ENCODE results near the gene ABCA7.

Gene ABCA7

DNA sequence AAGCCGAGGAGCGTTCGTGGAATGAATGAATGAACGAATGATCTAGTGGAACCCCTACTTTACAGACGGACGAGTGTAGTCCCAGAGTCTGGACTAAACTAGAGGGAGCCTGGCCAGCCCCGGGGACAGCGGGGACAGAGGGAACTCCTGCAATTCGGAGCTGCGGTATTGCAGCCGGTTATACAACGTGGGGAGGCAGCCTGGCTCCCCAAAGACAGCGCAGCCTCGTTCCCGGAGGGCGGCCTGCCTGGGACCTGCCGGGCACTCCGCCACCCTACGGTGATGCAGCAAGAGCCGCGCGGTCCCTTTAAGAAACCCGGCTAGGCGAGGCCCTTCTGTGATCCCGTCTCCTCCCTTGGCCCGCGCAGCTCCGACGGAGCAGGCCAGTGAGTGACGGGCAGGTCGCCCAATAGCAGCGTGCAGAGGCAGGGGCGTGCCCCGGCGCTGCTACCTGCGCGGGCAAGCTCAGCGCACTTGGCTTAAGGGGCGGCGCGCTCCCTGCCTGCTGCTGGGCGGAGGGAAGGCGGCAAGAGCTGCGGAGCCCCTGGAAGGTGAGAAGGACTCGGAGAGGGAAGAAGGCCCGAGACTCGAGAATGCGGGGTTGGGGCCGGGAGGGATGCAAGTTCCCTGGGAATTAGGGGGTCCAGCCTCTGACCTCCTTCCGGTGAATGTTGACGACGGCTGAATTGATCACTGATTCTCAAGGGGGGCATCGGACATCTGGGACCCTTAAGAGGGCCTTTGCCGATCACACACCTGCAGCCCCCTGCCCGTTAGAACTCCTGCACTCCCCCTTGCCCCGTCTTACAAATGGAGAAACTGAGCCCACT lies at the start of gene ABCA7:
Gene ABCA7, plus strand, starts transcription at position 462 of the 830 bp plus-strand sequence. CDS start 1,255 bp downstream, outside the sequence.
- peak; percentile 100 for DNase-seq

GRCh38 chr19:990119-990571 lies 49.8 kb upstream of the ABCA7 start:
- DNase-seq, result no peak

GRCh38 chr19:990746-991145 lies 49.2 kb upstream of the ABCA7 start:
- DNase-seq, result no peak

GRCh38 chr19:991174-991931 lies 48.6 kb upstream of the ABCA7 start:
- peak; percentile 81 for DNase-seq

DNA sequence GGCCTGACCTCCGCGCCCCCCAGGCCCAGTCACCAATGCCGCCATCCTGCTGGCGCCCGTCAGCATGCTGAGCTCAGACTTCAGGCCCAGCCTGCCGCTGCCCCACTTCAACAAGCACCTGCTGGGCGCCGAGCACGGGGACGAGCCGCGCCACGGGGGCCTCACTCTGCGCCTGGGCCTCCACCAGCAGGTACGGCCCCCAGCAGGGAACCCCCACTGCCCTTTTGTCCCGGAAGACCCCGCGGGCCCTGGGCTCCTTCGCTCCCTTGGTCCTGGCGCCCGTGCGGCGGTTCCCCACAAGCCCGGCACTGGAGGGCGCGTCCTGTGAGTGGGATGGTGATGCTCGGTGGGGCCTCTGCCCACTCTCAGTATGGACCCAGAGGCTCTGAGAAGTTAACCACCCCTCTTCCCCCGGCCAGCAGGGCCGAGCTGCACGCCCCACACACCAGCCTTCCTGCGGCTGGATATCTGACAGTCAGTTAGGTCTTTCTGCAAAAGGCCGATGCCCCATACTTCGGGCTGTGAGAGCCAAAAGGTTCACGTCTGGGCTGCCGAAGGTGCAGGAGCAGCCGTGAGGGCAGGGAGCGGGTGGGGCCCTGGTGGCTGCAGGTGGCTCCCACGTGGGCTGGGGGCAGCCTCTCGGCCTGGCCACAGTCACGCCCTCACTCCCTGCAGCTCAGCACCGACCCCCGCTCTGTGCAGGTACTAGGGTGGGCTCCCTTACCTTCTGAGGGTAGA lies 47.8 kb upstream of the ABCA7 start:
- no peak for DNase-seq

GRCh38 chr19:992670-993055 lies 47.2 kb upstream of the ABCA7 start:
- no peak for DNase-seq

GRCh38 chr19:993361-993830 lies 46.5 kb upstream of the ABCA7 start:
- no peak for DNase-seq

DNA sequence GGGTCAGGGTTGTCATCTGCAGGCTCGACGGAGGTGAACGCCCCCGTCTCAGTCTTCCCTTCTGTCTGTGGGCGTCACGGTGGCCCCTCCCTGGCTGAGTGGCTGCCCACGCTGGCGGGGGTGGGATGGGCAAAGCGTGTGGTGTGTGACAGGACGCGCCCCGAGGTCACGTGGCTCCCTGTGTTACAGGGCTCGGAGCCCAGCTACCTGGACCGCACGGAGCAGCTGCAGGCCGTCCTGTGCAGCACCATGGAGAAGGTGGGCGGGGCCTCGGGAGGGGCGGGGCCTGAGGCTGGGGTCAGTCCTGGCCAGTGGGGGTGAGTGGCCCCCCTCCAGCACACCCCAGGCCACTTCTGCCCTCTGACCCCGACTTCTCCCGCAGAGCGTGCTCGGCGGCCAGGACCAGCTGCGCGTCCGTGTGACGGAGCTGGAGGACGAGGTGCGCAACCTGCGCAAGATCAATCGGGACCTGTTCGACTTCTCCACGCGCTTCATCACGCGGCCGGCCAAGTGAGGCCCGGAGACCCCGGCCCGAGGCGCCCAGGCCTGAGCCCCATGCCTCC lies 46.0 kb upstream of the ABCA7 start:
- DNase-seq, result no peak

GRCh38 chr19:994516-994915 lies 45.4 kb upstream of the ABCA7 start:
- DNase-seq, result no peak

DNA sequence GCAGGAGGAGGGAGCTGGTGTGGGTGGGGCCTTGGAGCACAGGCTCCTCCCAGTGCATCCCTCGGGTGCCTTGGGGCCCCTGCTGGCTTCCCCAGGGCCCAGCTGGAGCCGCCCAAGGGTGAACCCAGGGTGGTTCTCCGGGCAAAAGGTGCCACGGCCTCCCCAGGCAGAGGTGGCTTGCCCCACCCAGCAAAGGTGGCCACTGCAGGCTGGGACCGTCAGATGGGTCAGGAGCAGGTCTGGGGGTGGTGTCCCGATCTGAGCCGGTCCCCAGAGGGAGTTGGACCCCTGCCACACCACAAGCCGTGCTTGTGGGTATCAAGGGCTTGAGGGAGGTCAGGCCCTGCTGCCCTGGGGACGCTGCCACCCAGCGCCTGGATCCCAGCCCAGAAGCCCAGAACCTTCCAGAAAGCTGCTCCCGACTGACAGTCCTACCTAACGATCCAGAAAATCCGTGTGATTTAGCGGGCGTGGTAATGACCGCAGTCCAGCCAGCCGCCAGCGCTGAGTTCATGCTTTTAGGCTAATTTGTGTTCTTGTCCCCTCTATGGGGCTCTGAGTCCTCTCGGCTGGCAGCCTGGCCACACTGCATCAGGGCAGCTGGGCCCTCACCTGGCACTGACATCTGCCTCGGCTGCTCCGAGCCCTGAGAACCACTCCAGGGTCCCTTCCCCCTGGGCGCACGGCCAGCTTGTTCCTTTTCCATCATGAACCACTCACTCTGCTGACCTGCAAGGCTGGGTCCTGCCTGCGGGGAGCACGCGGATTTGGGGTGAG lies 44.7 kb upstream of the ABCA7 start:
- DNase-seq, result no peak

GRCh38 chr19:996051-996838 lies 43.7 kb upstream of the ABCA7 start:
- DNase-seq, result peak; percentile 84

DNA sequence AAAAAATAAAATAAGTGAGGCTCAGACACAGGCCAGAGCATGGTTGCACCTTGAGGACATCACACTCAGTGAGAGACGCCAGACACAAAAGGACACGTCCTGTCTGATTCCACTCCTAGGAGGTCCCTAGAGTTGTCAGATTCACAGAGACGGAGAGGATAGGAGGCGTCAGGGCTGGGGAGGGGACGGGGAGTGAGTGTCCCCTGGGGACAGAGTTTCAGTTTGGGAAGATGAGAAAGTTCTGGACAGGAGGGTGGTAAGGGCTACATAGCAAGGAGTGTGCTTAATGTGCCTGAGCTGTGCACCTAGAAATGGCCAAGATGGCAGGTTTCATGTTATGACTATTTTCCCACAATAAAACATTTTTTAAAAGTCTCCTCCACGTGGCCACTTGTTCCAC lies 41.8 kb upstream of the ABCA7 start:
- DNase-seq, result no peak

DNA sequence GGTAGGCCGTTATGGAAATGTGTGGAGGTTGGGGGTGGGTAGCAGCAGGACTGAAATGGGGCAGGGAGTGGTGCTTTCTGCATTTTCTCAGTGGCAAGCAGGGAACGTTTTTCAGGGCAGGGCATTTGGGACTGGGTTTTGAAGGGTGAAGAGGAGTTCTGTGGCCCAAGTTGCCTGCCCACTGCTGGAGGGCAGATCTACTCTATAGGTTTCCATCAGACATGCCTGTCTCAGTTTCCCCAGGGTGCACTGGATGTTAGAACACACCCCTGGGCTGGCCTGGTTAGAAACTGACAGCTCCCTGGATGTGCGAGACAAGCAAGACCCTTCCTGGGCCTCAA lies 40.6 kb upstream of the ABCA7 start:
- DNase-seq, result no peak

GRCh38 chr19:1000095-1000494 lies 39.8 kb upstream of the ABCA7 start, which contains the start of gene GRIN3B:
Gene GRIN3B (plus strand): TSS chr19:1000419. CDS start chr19:1000438, 19 bp downstream.
- peak; percentile 86 for DNase-seq

DNA sequence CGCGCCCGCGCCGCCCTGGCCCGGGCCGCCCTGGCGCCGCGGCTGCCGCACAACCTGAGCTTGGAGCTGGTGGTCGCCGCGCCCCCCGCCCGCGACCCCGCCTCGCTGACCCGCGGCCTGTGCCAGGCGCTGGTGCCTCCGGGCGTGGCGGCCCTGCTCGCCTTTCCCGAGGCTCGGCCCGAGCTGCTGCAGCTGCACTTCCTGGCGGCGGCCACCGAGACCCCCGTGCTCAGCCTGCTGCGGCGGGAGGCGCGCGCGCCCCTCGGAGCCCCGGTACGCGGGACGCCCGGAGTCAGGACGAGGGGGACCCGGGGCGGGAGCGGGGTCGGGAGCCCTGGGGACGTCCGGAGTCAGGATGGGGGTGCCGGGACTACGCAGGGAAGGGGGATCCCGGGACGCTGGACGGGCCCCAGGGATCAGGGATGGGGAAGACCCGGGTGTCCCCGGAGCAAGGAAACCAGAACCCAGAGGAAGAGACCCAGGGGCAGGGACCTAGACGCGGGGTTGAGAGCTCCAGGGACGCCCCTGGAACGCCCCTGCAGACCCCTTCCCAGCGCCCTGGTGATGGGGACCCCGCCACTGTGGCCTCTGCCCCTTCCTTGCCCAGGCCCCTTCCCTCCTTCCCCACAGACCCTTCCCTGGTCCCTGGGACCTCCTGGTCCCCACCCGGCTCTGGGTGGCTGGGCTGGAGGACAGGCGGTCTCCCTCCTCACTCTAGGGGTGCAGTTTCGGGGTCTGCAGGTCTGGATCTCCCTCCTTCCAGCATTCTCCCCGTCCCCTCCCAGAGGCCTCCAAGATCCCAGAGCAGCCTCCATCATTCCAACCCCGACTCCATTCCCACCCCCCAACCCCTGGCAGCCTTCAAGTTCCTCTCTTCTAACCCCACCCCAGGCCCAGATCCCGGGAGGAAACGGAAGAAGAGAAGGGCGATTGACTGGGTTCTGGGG lies 39.0 kb upstream of the ABCA7 start:
- DNase-seq, result no peak

- peak; percentile 90 for DNase-seq
Measured at GRCh38 chr19:1001538-1002166, 38.3 kb upstream of the ABCA7 start.

DNA sequence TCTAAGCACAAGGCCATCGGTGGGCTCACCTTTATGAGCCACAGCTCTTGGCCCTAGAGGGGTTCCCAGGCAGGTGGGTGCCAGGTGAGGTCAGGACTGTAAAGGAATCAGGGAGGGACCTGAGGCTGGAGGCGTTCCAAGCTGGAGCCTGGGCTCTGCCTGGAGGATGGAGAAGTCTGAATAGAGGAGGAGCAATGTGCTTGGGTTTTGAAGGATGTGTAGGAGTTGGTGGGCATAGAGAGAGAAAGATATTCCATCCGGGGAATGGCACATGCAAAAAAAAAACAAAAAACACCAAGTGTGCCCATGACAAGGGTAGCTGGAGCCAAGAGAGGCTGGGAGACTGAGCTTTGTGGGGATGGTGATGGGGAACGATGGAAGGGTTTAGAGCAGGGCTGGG lies 37.3 kb upstream of the ABCA7 start:
- no peak for DNase-seq

- no peak for DNase-seq
Measured at GRCh38 chr19:1003283-1003682, 36.6 kb upstream of the ABCA7 start.

DNA sequence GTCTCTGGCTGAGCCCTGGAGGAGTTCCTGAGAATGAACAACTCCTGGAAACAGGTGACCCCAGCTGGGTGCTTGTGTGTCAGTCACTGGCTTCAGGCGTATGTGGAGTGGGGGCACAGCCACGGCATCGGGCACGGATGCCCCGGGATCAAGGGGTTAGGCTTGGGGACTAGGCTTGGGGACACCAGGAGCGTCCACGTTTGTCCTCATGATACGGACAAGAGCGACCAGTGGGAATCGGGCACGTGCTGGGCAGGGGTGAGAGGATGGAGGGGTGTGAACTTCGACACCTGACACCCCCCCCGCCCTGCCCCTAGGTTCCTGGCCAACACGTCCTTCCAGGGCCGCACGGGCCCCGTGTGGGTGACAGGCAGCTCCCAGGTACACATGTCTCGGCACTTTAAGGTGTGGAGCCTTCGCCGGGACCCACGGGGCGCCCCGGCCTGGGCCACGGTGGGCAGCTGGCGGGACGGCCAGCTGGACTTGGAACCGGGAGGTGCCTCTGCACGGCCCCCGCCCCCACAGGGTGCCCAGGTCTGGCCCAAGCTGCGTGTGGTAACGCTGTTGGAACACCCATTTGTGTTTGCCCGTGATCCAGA lies 35.6 kb upstream of the ABCA7 start:
- no peak for DNase-seq
